NCI-H2227 treated with DMSO at 0.1 percent for 48 hours (cell line): ENCODE results near the gene CCDC136.
A peak's percentile ranks its signal among the peaks of the same experiment; 100 is the strongest.

Experiments
- DNase-seq: peaks from one replicate; lab custom pipeline; 2025; lab: John Stamatoyannopoulos, UW

Gene CCDC136

GRCh38 chr7:128845475-128845874 lies 53.7 kb downstream of the CCDC136 start:
- no peak for DNase-seq

- DNase-seq: no peak
Measured at GRCh38 chr7:128845987-128846386, 54.2 kb downstream of the CCDC136 start.

DNA sequence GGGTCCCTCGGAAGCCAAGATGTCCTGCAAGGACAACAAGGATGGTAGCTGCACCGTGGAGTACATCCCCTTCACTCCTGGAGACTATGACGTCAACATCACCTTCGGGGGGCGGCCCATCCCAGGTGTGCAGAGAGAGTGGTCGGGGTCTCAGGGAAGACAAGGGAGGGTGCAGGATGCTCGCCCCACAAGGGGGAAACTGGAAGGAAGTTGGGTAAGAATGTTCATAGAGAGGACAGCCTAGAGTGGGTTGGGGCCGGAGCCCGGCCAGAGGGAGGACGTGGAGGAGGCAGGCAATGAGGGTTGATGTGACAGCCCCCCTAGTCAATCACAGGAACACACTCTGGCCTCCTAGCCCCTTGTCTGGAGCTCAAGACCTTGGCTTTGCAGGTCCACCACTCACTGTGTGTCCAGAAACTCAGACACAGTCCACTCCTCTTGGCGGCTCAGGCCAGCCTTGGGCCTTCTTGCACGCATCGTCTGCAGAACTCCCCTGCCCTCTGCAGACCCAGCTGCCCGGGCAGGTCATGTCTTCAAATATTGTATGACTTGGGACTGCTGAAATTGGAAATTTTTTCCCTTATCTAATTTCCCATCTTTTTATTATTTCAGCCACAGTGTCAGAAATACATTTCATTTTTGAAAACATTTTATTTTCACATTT lies 55.1 kb downstream of the CCDC136 start:
- DNase-seq: no peak

- no peak for DNase-seq
Measured at GRCh38 chr7:128847721-128848211, 56.0 kb downstream of the CCDC136 start.

- no peak for DNase-seq
Measured at GRCh38 chr7:128848289-128849155, 56.8 kb downstream of the CCDC136 start.

- no peak for DNase-seq
Measured at GRCh38 chr7:128849156-128849515, 57.4 kb downstream of the CCDC136 start.

DNA sequence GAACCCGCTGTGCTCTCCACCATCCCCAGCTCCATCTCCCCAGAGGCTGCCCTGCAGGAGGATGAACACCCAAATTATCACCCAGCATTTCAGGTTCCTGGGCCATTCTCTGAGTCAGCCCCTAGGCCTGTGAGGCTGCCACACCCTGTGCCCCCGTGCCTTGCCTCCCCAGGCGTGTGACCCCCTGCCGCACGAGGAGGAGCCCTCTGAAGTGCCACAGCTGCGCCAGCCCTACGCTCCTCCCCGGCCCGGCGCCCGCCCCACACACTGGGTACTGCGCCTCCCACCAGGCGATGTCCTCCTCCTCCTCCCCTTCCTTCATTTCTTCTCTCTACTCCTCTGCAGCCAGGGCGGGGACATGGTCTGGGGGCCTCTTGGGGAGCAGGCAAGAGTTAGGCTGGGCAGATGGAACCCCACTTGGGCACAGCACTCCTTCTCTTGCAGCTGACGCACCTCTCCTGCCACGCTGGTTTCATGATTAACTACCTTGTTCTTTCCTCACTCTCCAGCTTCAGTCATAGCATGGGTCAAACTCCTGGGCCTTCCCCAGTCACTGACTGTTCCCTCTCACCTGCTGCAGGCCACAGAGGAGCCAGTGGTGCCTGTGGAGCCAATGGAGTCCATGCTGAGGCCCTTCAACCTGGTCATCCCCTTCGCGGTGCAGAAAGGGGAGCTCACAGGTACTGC lies 58.2 kb downstream of the CCDC136 start:
- no peak for DNase-seq

DNA sequence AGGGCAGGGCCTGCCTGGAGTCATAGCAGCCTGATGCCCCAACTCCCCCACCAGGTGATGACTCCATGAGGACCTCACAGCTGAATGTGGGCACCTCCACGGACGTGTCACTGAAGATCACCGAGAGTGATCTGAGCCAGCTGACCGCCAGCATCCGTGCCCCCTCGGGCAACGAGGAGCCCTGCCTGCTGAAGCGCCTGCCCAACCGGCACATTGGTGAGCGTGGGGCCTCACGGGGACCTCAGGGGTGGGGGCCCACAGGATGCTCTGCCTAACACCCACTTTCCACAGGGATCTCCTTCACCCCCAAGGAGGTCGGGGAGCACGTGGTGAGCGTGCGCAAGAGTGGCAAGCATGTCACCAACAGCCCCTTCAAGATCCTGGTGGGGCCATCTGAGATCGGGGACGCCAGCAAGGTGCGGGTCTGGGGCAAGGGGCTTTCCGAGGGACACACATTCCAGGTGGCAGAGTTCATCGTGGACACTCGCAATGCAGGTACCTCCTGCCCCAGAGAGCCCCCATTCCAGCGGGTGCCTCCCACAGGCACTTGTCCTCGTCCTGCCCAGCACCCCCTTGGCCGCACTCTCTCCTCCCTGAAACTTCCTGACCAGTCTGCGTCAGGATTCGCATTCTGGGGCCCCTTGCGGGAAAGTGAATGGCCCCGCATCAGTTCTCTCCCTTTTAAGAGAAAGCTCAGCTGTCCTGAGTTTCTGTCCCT lies 60.9 kb downstream of the CCDC136 start:
- no peak for DNase-seq

DNA sequence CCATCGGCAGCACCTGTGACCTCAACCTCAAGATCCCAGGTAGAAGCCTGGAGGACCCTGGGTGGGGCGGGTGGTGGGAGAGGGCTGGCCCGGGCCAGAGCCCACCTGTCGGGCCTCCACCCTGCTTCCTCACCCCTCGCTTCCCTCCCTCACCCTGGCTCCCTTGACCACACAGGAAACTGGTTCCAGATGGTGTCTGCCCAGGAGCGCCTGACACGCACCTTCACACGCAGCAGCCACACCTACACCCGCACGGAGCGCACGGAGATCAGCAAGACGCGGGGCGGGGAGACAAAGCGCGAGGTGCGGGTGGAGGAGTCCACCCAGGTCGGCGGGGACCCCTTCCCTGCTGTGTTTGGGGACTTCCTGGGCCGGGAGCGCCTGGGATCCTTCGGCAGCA lies 62.0 kb downstream of the CCDC136 start:
- DNase-seq: no peak

DNA sequence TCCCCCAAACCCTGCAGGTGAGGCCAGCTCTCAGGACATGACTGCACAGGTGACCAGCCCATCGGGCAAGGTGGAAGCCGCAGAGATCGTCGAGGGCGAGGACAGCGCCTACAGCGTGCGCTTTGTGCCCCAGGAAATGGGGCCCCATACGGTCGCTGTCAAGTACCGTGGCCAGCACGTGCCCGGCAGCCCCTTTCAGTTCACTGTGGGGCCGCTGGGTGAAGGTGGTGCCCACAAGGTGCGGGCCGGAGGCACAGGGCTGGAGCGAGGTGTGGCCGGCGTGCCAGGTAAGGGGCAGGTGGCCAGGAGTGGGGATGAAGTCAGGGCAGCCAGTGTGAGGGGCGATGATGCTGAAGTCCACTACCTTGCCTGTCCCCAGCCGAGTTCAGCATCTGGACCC lies 62.6 kb downstream of the CCDC136 start:
- no peak for DNase-seq

DNA sequence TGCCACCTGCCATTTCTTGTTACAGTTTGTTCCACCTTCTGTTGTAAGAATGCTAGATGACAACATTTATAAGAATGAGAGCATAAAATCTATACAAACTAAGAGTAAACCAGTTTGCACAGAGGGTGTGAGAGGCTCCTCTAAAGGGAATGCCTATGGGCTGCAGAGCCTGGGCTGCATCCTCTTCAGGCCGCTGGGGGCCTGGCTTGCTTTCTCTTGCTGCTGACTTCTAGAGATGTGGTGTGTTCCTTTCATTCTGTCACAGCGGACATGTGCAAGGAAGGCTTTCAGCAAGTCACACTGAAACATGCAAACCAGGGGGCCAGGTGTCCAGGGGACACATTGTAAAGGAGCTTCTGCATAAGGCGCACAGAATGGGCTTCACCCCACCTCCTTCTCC lies 63.8 kb downstream of the CCDC136 start:
- no peak for DNase-seq

- DNase-seq: no peak
Measured at GRCh38 chr7:128856001-128856718, 64.4 kb downstream of the CCDC136 start.

DNA sequence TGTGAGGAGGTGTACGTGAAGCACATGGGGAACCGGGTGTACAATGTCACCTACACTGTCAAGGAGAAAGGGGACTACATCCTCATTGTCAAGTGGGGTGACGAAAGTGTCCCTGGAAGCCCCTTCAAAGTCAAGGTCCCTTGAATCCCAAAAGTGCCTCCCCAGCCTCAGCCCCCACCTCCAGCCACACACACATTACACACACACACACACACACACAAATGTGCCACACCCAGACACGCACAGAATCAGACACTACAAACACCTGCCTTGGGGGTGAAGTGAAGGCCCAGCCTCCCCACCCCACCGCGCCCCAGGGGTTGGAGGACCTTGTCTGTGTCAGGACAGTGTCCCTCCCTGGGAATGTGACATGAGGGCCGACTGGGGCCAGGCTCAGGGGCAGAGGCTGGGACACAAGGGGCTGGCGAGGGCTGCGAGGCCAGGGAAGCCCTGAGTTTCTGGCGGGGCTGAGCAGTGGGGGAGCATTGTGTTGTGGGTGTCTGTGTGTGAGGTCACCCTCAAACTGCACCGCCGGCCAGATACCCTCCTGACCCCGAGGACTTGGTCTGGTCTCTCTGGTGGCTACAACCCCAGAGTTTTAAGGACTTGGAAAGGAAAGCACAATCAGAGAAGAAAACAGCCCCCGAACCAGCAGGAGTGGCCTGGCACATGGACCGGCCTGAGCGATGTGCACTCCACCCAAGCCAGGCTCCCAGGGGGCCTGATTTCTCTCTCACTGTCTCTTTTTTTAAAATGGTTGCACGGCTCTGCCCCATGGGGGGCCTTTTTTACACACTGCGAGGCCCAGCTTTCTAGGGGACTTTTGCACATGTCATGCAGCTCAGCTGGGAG lies 66.8 kb downstream of the CCDC136 start:
- DNase-seq: no peak

DNA sequence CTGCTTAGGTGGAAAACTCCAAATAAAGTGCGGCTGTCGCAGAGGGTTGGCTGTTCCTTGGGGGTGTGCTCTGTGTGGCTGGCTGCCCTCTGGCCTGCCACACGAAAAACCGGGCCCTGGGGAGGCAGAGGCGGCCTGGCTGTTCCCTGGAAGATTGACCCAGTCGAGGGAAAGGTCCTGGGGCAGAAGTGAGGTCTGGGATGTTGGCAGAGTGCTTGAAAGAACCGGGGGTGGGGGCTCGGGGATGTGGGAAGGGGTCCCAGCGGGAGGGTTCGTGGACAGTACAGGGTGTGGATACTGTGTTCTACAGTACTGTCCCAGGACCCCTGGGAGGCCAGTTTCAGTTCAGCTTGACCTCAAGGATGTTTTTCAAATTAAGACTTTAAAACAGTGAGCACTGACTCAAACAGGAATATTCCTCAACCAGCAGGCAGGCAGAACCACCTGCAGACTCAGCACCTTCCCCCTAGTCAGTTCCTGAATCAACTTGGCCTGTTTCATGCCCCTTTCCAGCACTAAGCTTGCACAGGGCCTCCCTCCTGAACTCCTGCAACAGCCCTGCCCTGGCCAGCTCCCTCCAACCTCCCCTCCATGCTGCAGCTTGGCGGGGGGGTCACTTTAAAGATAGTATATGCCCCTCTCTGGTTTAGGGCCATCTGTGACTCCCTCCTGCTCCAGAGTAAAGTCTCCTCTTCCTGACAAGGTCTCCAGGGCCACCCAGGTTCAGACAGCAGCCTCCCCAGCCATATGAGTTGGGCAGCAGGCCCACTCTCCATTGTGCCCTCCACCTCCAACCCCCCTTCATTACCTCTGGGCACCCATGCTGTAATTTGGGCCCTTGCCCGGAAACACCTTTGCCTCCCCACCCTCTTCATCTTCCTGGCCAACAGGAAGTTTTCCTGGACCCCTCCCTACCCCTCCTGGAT lies 67.7 kb downstream of the CCDC136 start:
- DNase-seq: no peak

DNA sequence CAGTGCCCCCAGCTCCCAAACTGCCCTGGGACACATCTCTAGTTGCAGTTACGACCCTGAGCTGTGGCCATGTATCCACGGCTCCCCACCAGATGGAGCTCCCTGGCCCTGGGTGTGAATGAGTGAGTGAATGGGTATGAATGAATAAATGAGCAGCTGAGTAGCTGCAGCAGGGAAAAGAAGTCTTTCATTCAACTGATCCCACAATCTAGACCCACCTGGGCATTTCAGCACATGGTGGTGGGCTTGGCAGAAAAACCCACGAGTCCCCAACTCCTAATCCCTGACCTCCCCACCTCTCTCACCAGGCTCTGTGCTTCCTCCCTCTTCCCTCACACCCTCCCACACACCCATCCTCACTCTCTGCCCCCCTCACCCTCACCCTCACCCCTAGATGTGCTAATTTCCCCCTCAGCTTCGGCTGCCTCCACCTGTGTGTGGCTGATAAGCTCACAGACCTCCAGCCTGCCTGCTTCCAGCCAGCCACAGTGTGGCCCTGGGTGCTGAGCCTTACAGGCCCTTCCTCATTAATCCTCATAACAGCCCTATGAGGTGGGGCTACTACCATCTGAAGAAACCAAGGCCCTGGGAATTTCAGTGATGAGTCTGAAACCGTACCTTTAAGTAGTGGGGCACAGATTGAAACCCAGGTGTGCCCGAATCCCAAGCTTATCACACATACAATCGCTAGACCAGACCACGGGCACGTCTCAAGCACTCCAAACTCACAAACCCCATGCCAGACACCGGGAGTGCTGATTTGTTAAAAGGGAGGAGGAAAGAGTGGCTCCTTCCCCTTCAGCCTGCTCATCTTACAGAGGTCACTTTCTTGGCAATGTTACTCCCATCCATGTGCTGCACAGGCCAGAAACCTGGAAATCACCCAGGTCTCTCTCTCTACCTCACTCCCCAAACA lies 68.6 kb downstream of the CCDC136 start:
- DNase-seq: no peak

DNA sequence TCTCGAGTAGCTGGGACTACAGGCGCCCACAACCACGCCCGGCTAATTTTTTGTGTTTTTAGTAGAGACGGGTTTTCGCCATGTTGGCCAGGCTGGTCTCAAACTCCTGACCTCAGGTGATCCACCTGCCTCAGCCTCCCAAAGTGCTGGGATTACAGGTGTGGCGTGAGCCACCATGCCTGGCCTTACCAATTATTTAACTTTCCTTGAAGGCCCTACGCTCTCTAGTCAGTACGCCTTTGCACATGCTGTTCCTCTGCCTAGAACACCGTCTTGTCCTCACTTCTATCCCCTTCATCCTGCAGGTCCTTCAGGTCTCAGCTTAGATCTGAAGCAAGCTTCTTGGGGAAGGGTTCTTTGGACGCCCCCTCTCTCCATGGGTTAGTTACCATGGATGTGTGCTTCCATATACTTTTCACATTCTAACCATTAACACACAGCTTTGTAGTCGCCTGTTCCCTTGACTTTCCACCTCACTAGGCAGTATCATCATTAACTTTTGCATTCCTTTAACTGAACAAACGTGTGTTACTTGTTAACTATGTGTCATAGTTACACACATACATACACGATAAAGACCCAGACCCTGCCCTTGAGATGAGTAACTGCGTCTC lies 70.3 kb downstream of the CCDC136 start:
- no peak for DNase-seq

DNA sequence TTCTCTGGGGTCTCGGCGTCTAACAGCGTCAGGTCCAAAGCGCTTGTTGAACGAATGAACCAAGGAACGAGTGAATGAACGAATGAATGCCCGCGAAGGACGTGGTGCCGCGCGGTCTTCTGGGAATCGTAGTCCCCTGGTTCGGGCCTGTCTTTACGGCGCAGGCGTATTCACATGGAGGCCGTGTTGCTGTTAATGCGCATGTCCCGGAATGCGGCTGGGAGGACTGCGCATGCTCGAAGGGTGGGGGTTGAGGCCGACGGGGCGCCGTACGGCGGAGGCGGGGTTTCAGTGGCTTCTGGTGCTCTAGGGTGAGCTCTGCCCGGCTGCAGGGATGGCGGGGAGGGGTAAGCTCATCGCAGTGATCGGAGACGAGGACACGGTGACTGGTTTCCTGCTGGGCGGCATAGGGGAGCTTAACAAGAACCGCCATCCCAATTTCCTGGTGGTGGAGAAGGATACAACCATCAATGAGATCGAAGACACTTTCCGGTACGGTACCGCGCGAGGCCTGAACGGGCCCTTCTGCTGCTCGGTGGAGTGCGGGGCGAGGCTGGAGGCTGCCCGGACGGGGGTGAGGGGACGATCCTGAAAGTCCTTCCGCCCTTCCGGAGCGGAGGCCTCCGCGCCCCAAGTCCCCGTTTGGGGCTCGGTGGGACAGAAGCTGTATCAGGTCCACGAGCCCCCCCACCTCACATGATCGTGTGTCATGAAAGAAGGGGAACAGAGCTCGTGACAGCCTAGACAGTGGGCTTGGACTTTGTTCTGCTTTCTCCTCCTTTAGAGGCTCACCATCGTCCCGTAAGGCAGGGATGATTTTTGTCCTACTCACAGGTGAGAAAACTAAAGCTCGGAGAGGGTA lies 71.0 kb downstream of the CCDC136 start, which contains the start of gene ATP6V1F:
ATP6V1F (plus strand) TSS at position 286 of the 862 bp plus-strand sequence; CDS start at position 335, 49 bp downstream.
- peak; percentile 99 for DNase-seq
